ENCODE results near the gene PINK1.
"Not testable (repeated sequence)": the region's sequence is repeated elsewhere in the genome, so short reads cannot be mapped to it uniquely, and the experiment has no call there.

- not testable (repeated sequence) for TF ChIP-seq POLR2AphosphoS5 (IDR thresholded peaks at IDR 0.05; ENCODE audit: borderline replicate concordance, low read depth, low read length); EZH2 (IDR thresholded peaks at IDR 0.05)
These were observed 26.3 kb upstream of the PINK1 start for GRCh38 chr1:20606801-20607570.
